WTC11 (cell line): ENCODE measurements around the gene GFOD1. TPM values are rescaled to one million over a fixed set of nuclear protein-coding genes. Genes with fewer than 3 reads are reported as not detected.

Source experiments
- ATAC-seq: fragments of 200-7000 bp; cut with Tn5 transposase; 2 replicates; pipeline ENCODE4 v1.10.0; 2021; ENCODE audit warnings: mild to moderate bottlenecking, moderate library complexity
- CTCF ChIA-PET: fragments of 300-600 bp; sonication (Branson Sonifier 250); formaldehyde crosslinking; loops from one replicate; lab custom pipeline; 2021; ENCODE audit warnings: antibody characterized with exemption; lab: Charles Lee
- POLR2A ChIA-PET: fragments of 350-600 bp; sonication (Branson Sonifier 250); formaldehyde crosslinking; loops from one replicate; lab custom pipeline; 2021; ENCODE audit warnings: antibody characterized with exemption; lab: Charles Lee
- DNase-seq: peaks from one replicate; pipeline ENCODE4 v3.0.0; 2021; ENCODE audit warnings: low spot score
- H3K27ac Mint-ChIP-seq: 2 replicates; pipeline ENCODE4 v1.8.0; 2021; ENCODE audit warnings: mixed read lengths
- H3K27me3 Mint-ChIP-seq: 2 replicates; pipeline ENCODE4 v1.8.0; 2021; ENCODE audit warnings: low read depth, mild to moderate bottlenecking, moderate library complexity, mixed read lengths
- H3K36me3 Mint-ChIP-seq: 2 replicates; pipeline ENCODE4 v1.8.0; 2021; ENCODE audit warnings: mixed read lengths
- H3K4me1 Mint-ChIP-seq: 2 replicates; pipeline ENCODE4 v1.8.0; 2022; ENCODE audit warnings: mixed read lengths
- H3K4me3 Mint-ChIP-seq: 2 replicates; pipeline ENCODE4 v1.8.0; 2021; ENCODE audit warnings: mild to moderate bottlenecking, moderate library complexity, mixed read lengths
- H3K9me3 Mint-ChIP-seq: 2 replicates; pipeline ENCODE4 v1.8.0; 2021; ENCODE audit warnings: mixed read lengths
- AR ChIP-seq: fragments of 250-450 bp; sonication (Bioruptor Pico); IDR thresholded peaks from 2 replicates; pipeline ENCODE4 v1.9.0; 2021; ENCODE audit warnings: mild to moderate bottlenecking
- EMX1 ChIP-seq: fragments of 250-450 bp; sonication (Bioruptor Pico); IDR thresholded peaks from 2 replicates; pipeline ENCODE4 v1.8.0; 2021; ENCODE audit warnings: mild to moderate bottlenecking
- ERG ChIP-seq: fragments of 250-450 bp; sonication (Bioruptor Pico); IDR thresholded peaks from 2 replicates; pipeline ENCODE4 v1.8.0; 2021; ENCODE audit warnings: mild to moderate bottlenecking
- ESRRA ChIP-seq: sonication (generic); formaldehyde crosslinking; IDR thresholded peaks from 2 replicates; pipeline ENCODE4 v1.8.1; 2022; ENCODE audit warnings: mild to moderate bottlenecking, missing genetic modification reagents, borderline replicate concordance
- KAT7 ChIP-seq: sonication (generic); formaldehyde crosslinking; IDR thresholded peaks from 2 replicates; pipeline ENCODE4 v1.8.1; 2023; ENCODE audit warnings: missing genetic modification reagents, mild to moderate bottlenecking, borderline replicate concordance
- NR1H2 ChIP-seq: sonication (generic); formaldehyde crosslinking; IDR thresholded peaks from 2 replicates; pipeline ENCODE4 v1.9.0; 2021; ENCODE audit warnings: mild to moderate bottlenecking, moderate library complexity, missing genetic modification reagents
- STAT6 ChIP-seq: sonication (generic); formaldehyde crosslinking; conservative IDR thresholded peaks from 2 replicates; pipeline ENCODE4 v1.8.1; 2023; ENCODE audit warnings: mild to moderate bottlenecking, low read depth, missing genetic modification reagents, moderate library complexity
- TP53 ChIP-seq: sonication (generic); formaldehyde crosslinking; IDR thresholded peaks from 2 replicates; pipeline ENCODE4 v1.8.1; 2023; ENCODE audit warnings: mild to moderate bottlenecking, missing genetic modification reagents
- ZNF281 ChIP-seq: sonication (generic); formaldehyde crosslinking; IDR thresholded peaks from 2 replicates; pipeline ENCODE4 v1.8.0; 2023; ENCODE audit warnings: mild to moderate bottlenecking, missing genetic modification reagents
- ZNF317 ChIP-seq: sonication (generic); formaldehyde crosslinking; IDR thresholded peaks from 2 replicates; pipeline ENCODE4 v1.8.1; 2023; ENCODE audit warnings: low read depth, mild to moderate bottlenecking, moderate library complexity, missing genetic modification reagents, borderline replicate concordance
- ZNF425 ChIP-seq: fragments of 250-450 bp; sonication (Bioruptor Pico); conservative IDR thresholded peaks from 2 replicates; pipeline ENCODE4 v1.9.0; 2021; ENCODE audit warnings: mild to moderate bottlenecking
- total RNA-seq: library from RNA; stranded (reverse); gene quantifications from 3 replicates; pipeline ENCODE4 v1.2.3, GENCODE V29; 2021
- TF ChIP-seq, protein P1 (sequence below): fragments of 250-450 bp; sonication (Bioruptor Pico); IDR thresholded peaks from 2 replicates; pipeline ENCODE4 v1.9.0; 2021; ENCODE audit warnings: moderate library complexity, mild to moderate bottlenecking, inconsistent platforms, borderline replicate concordance
- TF ChIP-seq, protein P2 (sequence below): fragments of 250-450 bp; sonication (Bioruptor Pico); IDR thresholded peaks from 2 replicates; pipeline ENCODE4 v2.1.2; 2022; ENCODE audit warnings: mild to moderate bottlenecking, moderate library complexity
- TF ChIP-seq, protein P3 (sequence below): sonication (generic); formaldehyde crosslinking; IDR thresholded peaks from 2 replicates; pipeline ENCODE4 v1.8.0; 2022; ENCODE audit warnings: mild to moderate bottlenecking, missing genetic modification reagents
- TF ChIP-seq, protein P4 (sequence below): sonication (generic); formaldehyde crosslinking; IDR thresholded peaks from 2 replicates; pipeline ENCODE4 v1.8.1; 2023; ENCODE audit warnings: mild to moderate bottlenecking, moderate library complexity, missing genetic modification reagents
- TF ChIP-seq, protein P5 (sequence below): sonication (generic); formaldehyde crosslinking; IDR thresholded peaks from 2 replicates; pipeline ENCODE4 v1.8.0; 2022; ENCODE audit warnings: mild to moderate bottlenecking, missing genetic modification reagents

Gene GFOD1
- total RNA-seq, 1 experiment from 2014 or later, result 8.5 TPM

DNA sequence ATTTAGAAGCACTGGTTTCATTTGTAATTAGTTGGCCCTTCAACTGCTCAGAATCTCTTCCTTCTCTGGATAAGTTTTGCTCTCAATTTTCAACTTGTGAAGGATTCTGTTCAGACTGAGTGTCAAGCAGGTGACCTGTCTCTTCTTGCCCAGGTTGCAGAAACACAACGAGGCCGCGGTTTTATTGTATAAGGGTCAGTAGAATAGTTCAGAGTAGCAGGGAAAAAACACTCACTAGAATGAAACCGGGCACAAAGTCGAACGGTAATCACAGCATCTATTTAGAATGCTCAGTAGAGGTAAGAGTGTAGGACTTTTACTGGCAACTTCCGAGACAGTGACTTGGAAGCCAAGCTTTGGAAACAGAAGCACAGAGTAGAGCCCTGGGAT lies 17.9 kb upstream of the GFOD1 start (continued):
- TF ChIP-seq ZNF281, result no peak
- no peak for TF ChIP-seq ZNF317
- no peak for TF ChIP-seq STAT6 (CRISPR knock-in tag)
- no peak for TF ChIP-seq ERG
- no peak for TF ChIP-seq NR1H2
- TF ChIP-seq, all 79 proteins: peak for 0

DNA sequence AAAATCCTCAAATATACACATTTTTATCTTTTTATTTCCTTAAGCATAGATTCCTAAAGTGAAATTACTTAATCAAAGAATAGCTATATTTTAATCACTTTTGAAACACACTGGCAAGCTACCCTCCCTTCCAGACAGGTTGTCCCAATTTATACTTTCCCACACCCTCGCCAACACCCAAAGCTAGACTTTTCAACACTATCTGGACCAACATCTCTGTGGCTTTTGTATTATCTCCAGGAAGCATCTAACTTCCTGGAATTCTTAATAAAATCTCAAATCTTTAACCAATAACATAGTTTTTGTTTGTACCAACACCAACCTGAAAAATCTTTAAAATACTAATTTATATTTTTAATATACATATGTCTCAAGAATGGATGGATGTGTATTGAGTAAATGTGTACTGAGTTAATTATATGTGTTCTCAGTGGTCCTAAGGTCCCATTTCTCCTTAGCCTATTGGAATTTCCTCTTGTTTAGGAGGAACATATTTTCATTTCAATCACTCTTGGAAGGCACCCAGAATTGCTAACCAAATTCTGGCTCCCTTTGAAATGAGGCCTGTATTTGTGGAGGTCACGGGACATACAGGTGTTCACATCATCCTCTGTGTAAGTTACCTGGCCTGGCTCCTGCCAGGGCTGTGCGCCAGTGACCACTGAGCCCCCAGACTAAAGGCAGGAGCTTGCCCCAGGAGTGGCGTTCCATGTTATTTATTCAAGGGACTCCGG lies 17.4 kb upstream of the GFOD1 start:
- no peaks in the 10 kb centered on the region for H3K9me3 Mint-ChIP-seq
- no peaks in the 10 kb centered on the region for H3K4me1 Mint-ChIP-seq
- H3K36me3 Mint-ChIP-seq, result no peaks in the 10 kb centered on the region
- CTCF ChIA-PET, result interaction anchor here (1.5 kb wide), 1 partner anchor 126 kb away, joined by 4 read pairs; no protein-coding TSS in a partner anchor
- POLR2A ChIA-PET, result no interaction called here
- no peaks in the 10 kb centered on the region for H3K27me3 Mint-ChIP-seq
- no peak overlapping the region for H3K4me3 Mint-ChIP-seq
- H3K27ac Mint-ChIP-seq, result no peak overlapping the region
- no peak for ATAC-seq
- no peak for DNase-seq
- TF ChIP-seq EMX1 (CRISPR knock-in tag), result no peak
- no peak for TF ChIP-seq TP53
- TF ChIP-seq, protein P1, sequence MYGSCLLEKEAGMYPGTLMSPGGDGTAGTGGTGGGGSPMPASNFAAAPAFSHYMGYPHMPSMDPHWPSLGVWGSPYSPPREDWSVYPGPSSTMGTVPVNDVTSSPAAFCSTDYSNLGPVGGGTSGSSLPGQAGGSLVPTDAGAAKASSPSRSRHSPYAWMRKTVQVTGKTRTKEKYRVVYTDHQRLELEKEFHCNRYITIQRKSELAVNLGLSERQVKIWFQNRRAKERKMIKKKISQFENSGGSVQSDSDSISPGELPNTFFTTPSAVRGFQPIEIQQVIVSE (CRISPR knock-in tag), result no peak
- TF ChIP-seq, protein P2, sequence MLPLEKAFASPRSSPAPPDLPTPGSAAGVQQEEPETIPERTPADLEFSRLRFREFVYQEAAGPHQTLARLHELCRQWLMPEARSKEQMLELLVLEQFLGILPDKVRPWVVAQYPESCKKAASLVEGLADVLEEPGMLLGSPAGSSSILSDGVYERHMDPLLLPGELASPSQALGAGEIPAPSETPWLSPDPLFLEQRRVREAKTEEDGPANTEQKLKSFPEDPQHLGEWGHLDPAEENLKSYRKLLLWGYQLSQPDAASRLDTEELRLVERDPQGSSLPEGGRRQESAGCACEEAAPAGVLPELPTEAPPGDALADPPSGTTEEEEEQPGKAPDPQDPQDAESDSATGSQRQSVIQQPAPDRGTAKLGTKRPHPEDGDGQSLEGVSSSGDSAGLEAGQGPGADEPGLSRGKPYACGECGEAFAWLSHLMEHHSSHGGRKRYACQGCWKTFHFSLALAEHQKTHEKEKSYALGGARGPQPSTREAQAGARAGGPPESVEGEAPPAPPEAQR (CRISPR knock-in tag), result no peak
- TF ChIP-seq, protein P3, sequence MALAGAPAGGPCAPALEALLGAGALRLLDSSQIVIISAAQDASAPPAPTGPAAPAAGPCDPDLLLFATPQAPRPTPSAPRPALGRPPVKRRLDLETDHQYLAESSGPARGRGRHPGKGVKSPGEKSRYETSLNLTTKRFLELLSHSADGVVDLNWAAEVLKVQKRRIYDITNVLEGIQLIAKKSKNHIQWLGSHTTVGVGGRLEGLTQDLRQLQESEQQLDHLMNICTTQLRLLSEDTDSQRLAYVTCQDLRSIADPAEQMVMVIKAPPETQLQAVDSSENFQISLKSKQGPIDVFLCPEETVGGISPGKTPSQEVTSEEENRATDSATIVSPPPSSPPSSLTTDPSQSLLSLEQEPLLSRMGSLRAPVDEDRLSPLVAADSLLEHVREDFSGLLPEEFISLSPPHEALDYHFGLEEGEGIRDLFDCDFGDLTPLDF (CRISPR knock-in tag), result no peak
- TF ChIP-seq AR (CRISPR knock-in tag), result no peak
- TF ChIP-seq, protein P4, sequence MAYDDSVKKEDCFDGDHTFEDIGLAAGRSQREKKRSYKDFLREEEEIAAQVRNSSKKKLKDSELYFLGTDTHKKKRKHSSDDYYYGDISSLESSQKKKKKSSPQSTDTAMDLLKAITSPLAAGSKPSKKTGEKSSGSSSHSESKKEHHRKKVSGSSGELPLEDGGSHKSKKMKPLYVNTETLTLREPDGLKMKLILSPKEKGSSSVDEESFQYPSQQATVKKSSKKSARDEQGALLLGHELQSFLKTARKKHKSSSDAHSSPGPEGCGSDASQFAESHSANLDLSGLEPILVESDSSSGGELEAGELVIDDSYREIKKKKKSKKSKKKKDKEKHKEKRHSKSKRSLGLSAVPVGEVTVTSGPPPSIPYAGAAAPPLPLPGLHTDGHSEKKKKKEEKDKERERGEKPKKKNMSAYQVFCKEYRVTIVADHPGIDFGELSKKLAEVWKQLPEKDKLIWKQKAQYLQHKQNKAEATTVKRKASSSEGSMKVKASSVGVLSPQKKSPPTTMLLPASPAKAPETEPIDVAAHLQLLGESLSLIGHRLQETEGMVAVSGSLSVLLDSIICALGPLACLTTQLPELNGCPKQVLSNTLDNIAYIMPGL, result no peak
- no peak for TF ChIP-seq ZNF425 (CRISPR knock-in tag)
- TF ChIP-seq, protein P5, sequence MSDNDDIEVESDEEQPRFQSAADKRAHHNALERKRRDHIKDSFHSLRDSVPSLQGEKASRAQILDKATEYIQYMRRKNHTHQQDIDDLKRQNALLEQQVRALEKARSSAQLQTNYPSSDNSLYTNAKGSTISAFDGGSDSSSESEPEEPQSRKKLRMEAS (CRISPR knock-in tag), result no peak
- TF ChIP-seq KAT7 (CRISPR knock-in tag), result no peak
- no peak for TF ChIP-seq ESRRA
